HepG2 (cell line): Measurements from ENCODE around the gene RIPOR1. TPM values are rescaled to one million over a fixed set of nuclear protein-coding genes. Genes with fewer than 3 reads are reported as not detected.

Experiments used
- ARID3A ChIP-seq: IDR thresholded peaks from 2 replicates; pipeline ENCODE4 v1.6.1; 2012; ENCODE audit warnings: low read depth, low read length, improper control_type of control experiment
- ASH2L ChIP-seq: fragments of 300-600, 200-600 bp; sonication (generic); IDR thresholded peaks from 2 replicates; pipeline ENCODE4 v1.7.0; 2017; ENCODE audit warnings: low read depth, mild to moderate bottlenecking, moderate library complexity, mixed read lengths, low read length; ENCODE audit not compliant: insufficient read length
- ATF2 ChIP-seq: sonication (generic); formaldehyde crosslinking; IDR thresholded peaks from 2 replicates; pipeline ENCODE4 v1.4.0; 2020; ENCODE audit warnings: missing genetic modification reagents
- BCL3 ChIP-seq: sonication (generic); formaldehyde crosslinking; IDR thresholded peaks from 2 replicates; pipeline ENCODE4 v1.5.1; 2020; ENCODE audit warnings: mild to moderate bottlenecking, missing genetic modification reagents, moderate library complexity
- EHMT2 ChIP-seq: fragments of 200-600 bp; sonication (generic); IDR thresholded peaks from 2 replicates; pipeline ENCODE4 v1.7.0; 2017; ENCODE audit warnings: antibody characterized with exemption, low read depth, low read length, borderline replicate concordance
- HNF1B ChIP-seq: sonication (generic); formaldehyde crosslinking; IDR thresholded peaks from 2 replicates; pipeline ENCODE4 v1.5.1; 2020; ENCODE audit warnings: mild to moderate bottlenecking, moderate library complexity, missing genetic modification reagents
- KLF15 ChIP-seq: sonication (generic); formaldehyde crosslinking; IDR thresholded peaks from 2 replicates; pipeline ENCODE4 v1.8.1; 2023; ENCODE audit warnings: borderline replicate concordance, mild to moderate bottlenecking, inconsistent platforms, missing genetic modification reagents, mixed read lengths
- MEIS2 ChIP-seq: sonication (generic); formaldehyde crosslinking; IDR thresholded peaks from 2 replicates; pipeline ENCODE4 v1.9.0; 2021; ENCODE audit warnings: mild to moderate bottlenecking, missing genetic modification reagents
- MYNN ChIP-seq: sonication (generic); formaldehyde crosslinking; IDR thresholded peaks from 2 replicates; pipeline ENCODE4 v1.4.0; 2020; ENCODE audit warnings: mild to moderate bottlenecking, low read depth, missing genetic modification reagents
- NFKBIZ ChIP-seq: IDR thresholded peaks from 2 replicates; pipeline ENCODE4 v1.6.1; 2018; ENCODE audit warnings: missing genetic modification reagents, missing compliant biosample characterization
- PBX3 ChIP-seq: sonication (generic); formaldehyde crosslinking; IDR thresholded peaks from 2 replicates; pipeline ENCODE4 v1.8.1; 2023; ENCODE audit warnings: missing genetic modification reagents, inconsistent platforms, borderline replicate concordance
- PHF8 ChIP-seq: sonication (generic); formaldehyde crosslinking; IDR thresholded peaks from 2 replicates; pipeline ENCODE4 v1.5.0; 2020; ENCODE audit warnings: missing genetic modification reagents
- RFXANK ChIP-seq: IDR thresholded peaks from 2 replicates; pipeline ENCODE4 v1.6.1; 2016
- WIZ ChIP-seq: sonication (generic); formaldehyde crosslinking; IDR thresholded peaks from 2 replicates; pipeline ENCODE4 v1.5.1; 2020; ENCODE audit warnings: mild to moderate bottlenecking, missing genetic modification reagents
- ZNF205 ChIP-seq: IDR thresholded peaks from 2 replicates; pipeline ENCODE4 v1.6.1; 2018; ENCODE audit warnings: missing biosample characterization, missing genetic modification reagents
- ZNF496 ChIP-seq: sonication (generic); formaldehyde crosslinking; IDR thresholded peaks from 2 replicates; pipeline ENCODE4 v1.8.1; 2023; ENCODE audit warnings: mild to moderate bottlenecking, moderate library complexity, missing genetic modification reagents; ENCODE audit not compliant: insufficient replicate concordance
- ZNF574 ChIP-seq: sonication (generic); formaldehyde crosslinking; IDR thresholded peaks from 2 replicates; pipeline ENCODE4 v1.4.0; 2020; ENCODE audit warnings: missing genetic modification reagents
- ZSCAN21 ChIP-seq: sonication (generic); formaldehyde crosslinking; IDR thresholded peaks from 2 replicates; pipeline ENCODE4 v1.8.0; 2022; ENCODE audit warnings: mild to moderate bottlenecking, missing genetic modification reagents, moderate library complexity, borderline replicate concordance
- polyA plus RNA-seq, 8 experiments: library from polyadenylated mRNA; depleted of rRNA in 3 of 8; stranded (reverse) in 7 of 8; unstranded in 1 of 8; fragments of >200 nt; fragmentation: Illumina TruSeq in 4 of 8; extraction: Trizol in 4 of 8; gene quantifications; 2 replicates each; pipeline versions ENCODE4 v1.2.1 to v1.2.3, GENCODE V29; 2011 to 2016; ENCODE audit warnings: low read depth in 4 of 8, missing spikeins in 1 of 8, mixed read lengths in 1 of 8; ENCODE audit not compliant: insufficient read depth in 1 of 8
- total RNA-seq, 5 experiments: library from RNA; depleted of rRNA; stranded (reverse); fragments of >200 nt; fragmentation: Illumina TruSeq; extraction: Trizol; gene quantifications; 2 replicates each; pipeline ENCODE4 v1.2.3, GENCODE V29; 2016; ENCODE audit warnings: low read depth in 1 of 5

The RIPOR1 gene
- total and polyA plus RNA-seq, 2 of the 13 experiments (the other 11 are each of a cell fraction or from before 2014, with no cell fraction given) = 4.6 to 8.1 TPM

GRCh38 chr16:67521095-67521804 lies 7.4 kb upstream of the RIPOR1 start (continued):
- TF ChIP-seq MYNN (CRISPR knock-in tag) (0 out of 2 replicates have a peak, but pooled peaks have one; percentile 9), ZNF205 (peak; percentile 46; the same call in 1 of the 2 replicates), ZNF496 (no peak), EHMT2 (no peak), PHF8 (peak; percentile 55; the same call in 1 of the 2 replicates), BCL3 (0 out of 2 replicates have a peak, but pooled peaks have one; percentile 18), WIZ (CRISPR knock-in tag) (no peak), ARID3A (no peak), PBX3 (CRISPR knock-in tag) (no peak), MEIS2 (CRISPR knock-in tag) (no peak; the same call in 1 of the 2 replicates), ZSCAN21 (CRISPR knock-in tag) (peak; percentile 67; the same call in 1 of the 2 replicates), ATF2 (peak; percentile 42; the same call in 1 of the 2 replicates), ZNF574 (CRISPR knock-in tag) (peak; percentile 65), KLF15 (CRISPR knock-in tag) (no peak), ASH2L (peak; percentile 82), HNF1B (CRISPR knock-in tag) (peak; percentile 80; the same call in 1 of the 2 replicates), NFKBIZ (CRISPR knock-in tag) (peak; percentile 32; the same call in 1 of the 2 replicates), RFXANK (no peak; the same call in 1 of the 2 replicates)
